ENCODE data around the gene POU3F4. TPM values are rescaled to one million over a fixed set of nuclear protein-coding genes. Genes with fewer than 3 reads are reported as not detected.

Gene POU3F4
- total RNA-seq (2011; cell fraction: chromatin; rRNA removed; ENCODE audit: low replicate concordance): not detected in 2 replicates
- total RNA-seq (2011; cell fraction: nucleolus; rRNA removed): not detected in 2 replicates
- not detected in 2 replicates for total RNA-seq (2011; cell fraction: nucleoplasm; rRNA removed)
- not detected in 2 replicates for total RNA-seq (2014; rRNA removed)
- not detected in 2 replicates for total RNA-seq (2014; rRNA removed; fragmentation: Illumina TruSeq; extraction: Trizol)
- not detected in 2 replicates for total RNA-seq (2015; rRNA removed; fragmentation: Illumina TruSeq; extraction: Trizol)
- not detected in 2 replicates for total RNA-seq (2021)
- not detected in 2 replicates for polyA plus RNA-seq (2011; rRNA removed)
- polyA plus RNA-seq (2011; cell fraction: cytosol; rRNA removed): not detected in 2 replicates
- polyA plus RNA-seq (2011; cell fraction: nucleus; rRNA removed): not detected in 2 replicates
- polyA plus RNA-seq (2012): not detected in 2 replicates
- not detected in 2 replicates for polyA plus RNA-seq (2014; fragmentation: Illumina TruSeq; extraction: Trizol)
- polyA plus RNA-seq (2014; fragmentation: Nextera tagmentation; extraction: Ambion mirVana): not detected
- polyA plus RNA-seq (2014; rRNA removed): not detected in 2 replicates
- polyA minus RNA-seq (2011; rRNA and poly(A)+ RNA removed): not detected in 2 replicates
- polyA minus RNA-seq (2011; cell fraction: cytosol; rRNA and poly(A)+ RNA removed): not detected in 2 replicates
- polyA minus RNA-seq (2011; cell fraction: nucleus; rRNA and poly(A)+ RNA removed): not detected in 2 replicates
- not detected for Bru-seq, nascent RNA
- BruChase-seq, experiment 1, labeled RNA remaining after a 2-hour chase: not detected
- BruChase-seq, experiment 2, labeled RNA remaining after a 6-hour chase: not detected
- long read RNA-seq, experiment 1: 0 reads
- long read RNA-seq, experiment 2: 0 reads
- long read RNA-seq, experiment 3: 0 reads

DNA sequence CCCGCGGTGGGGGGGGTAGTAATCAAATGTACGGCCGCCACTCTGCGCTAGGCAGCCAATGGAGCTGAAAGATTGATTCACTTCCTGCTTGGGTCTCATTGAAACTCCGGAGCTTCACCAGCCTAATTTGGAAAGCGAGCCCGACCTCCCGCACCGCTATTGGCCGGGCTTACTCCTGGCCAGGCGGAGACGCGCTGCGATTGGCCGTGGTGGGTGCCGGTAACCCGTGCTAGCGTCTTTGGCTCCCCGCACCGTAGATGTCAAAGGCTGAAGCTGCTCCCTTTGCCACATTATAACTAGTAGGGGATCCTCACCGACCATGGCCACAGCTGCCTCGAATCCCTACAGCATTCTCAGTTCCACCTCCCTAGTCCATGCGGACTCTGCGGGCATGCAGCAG lies at the start of gene POU3F4:
POU3F4 (plus strand) TSS at position 285 of the 400 bp plus-strand sequence; CDS start at position 320, 35 bp downstream.
- Histone ChIP-seq H3K36me3 (ENCODE audit: control insufficient read depth, insufficient read depth, low read length) (no peaks in the 10 kb centered on the region), H3K9me1 (ENCODE audit: control insufficient read depth, insufficient read depth, low read length) (no peaks in the 10 kb centered on the region), H3K27me3 (ENCODE audit: control insufficient read depth in 2 of 2, insufficient read depth in 2 of 2, low read length in 2 of 2) (no peaks in the 10 kb centered on the region), H3K9me3 (replicated peaks; ENCODE audit: control insufficient read depth, insufficient read depth, low read depth, low read length) (no peaks in the 10 kb centered on the region), H3K9ac (ENCODE audit: insufficient read depth in 1 of 2, low read depth in 2 of 2, low read length in 2 of 2) (no peak within 1 kb of the TSS), H3K4me1 (replicated peaks in 1 of 2; ENCODE audit: control insufficient read depth in 2 of 2, insufficient read depth in 2 of 2, low read length in 2 of 2) (no peaks in the 10 kb centered on the region), H3K4me2 (ENCODE audit: insufficient read depth, low read length) (no peak within 1 kb of the TSS), H3K27ac (ENCODE audit: extremely low read depth, low read depth, low read length) (no peak within 1 kb of the TSS), H2AFZ (ENCODE audit: low read depth, low read length) (no peak within 1 kb of the TSS), H4K20me1 (replicated peaks; ENCODE audit: control insufficient read depth, insufficient read depth, low read length) (no peaks in the 10 kb centered on the region), H3K79me2 (ENCODE audit: control insufficient read depth, insufficient read depth, low read length) (no peaks in the 10 kb centered on the region), H3K4me3 (no peak within 1 kb of the TSS)
- intact Hi-C loops (cut with micrococcal nuclease) (no loop called here), in situ Hi-C loops (cut with MboI) (no loop called here)
- ATAC-seq: no peak
- ChIA-PET POLR2A (interaction anchor here (0.6 to 0.7 kb wide), 2 partner anchors 79 to 1353 kb away, joined by 3 read pairs; no protein-coding TSS in a partner anchor), CTCF (ENCODE audit: low intra/inter-chr PET ratio) (no interaction called here)
- BruUV-seq (replicated peaks): no TSS peak
- 9% methylated on average over 17 of the region's 25 CpGs for WGBS (ENCODE audit: insufficient coverage, low coverage, missing lambda C conversion rate)
- no peak for FAIRE-seq
- no peak for DNase-seq (ENCODE audit: extremely low read depth in 1 of 4, low spot score in 3 of 4)
- TF ChIP-seq KLF10 (CRISPR knock-in tag; IDR thresholded peaks at IDR 0.05) (no peak), ZNF668 (CRISPR knock-in tag; IDR thresholded peaks at IDR 0.05) (no peak), DMBX1 (CRISPR knock-in tag; IDR thresholded peaks at IDR 0.05; ENCODE audit: borderline replicate concordance) (no peak), SIN3A (IDR thresholded peaks at IDR 0.05; ENCODE audit: borderline replicate concordance in 2 of 2, control insufficient read depth in 1 of 2, low read depth in 2 of 2, low read length in 2 of 2) (no peak), RBM14 (IDR thresholded peaks at IDR 0.05; ENCODE audit: borderline replicate concordance, insufficient read depth, low read depth, low read length) (no peak), RFX1 (IDR thresholded peaks at IDR 0.05) (no peak), CTBP1 (IDR thresholded peaks at IDR 0.05; ENCODE audit: borderline replicate concordance) (no peak), TGIF2 (CRISPR knock-in tag; IDR thresholded peaks at IDR 0.05) (no peak), CHD4 (IDR thresholded peaks at IDR 0.05; ENCODE audit: insufficient read depth, insufficient replicate concordance, low read depth, low read length, poor library complexity, severe bottlenecking) (no peak), NCOA2 (IDR thresholded peaks at IDR 0.05; ENCODE audit: partially characterized antibody in 2 of 2) (no peak)
- TF ChIP-seq, protein P1, sequence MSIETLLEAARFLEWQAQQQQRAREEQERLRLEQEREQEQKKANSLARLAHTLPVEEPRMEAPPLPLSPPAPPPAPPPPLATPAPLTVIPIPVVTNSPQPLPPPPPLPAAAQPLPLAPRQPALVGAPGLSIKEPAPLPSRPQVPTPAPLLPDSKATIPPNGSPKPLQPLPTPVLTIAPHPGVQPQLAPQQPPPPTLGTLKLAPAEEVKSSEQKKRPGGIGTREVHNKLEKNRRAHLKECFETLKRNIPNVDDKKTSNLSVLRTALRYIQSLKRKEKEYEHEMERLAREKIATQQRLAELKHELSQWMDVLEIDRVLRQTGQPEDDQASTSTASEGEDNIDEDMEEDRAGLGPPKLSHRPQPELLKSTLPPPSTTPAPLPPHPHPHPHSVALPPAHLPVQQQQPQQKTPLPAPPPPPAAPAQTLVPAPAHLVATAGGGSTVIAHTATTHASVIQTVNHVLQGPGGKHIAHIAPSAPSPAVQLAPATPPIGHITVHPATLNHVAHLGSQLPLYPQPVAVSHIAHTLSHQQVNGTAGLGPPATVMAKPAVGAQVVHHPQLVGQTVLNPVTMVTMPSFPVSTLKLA (conservative IDR thresholded peaks at IDR 0.05): no peak
- TF ChIP-seq, protein P2, sequence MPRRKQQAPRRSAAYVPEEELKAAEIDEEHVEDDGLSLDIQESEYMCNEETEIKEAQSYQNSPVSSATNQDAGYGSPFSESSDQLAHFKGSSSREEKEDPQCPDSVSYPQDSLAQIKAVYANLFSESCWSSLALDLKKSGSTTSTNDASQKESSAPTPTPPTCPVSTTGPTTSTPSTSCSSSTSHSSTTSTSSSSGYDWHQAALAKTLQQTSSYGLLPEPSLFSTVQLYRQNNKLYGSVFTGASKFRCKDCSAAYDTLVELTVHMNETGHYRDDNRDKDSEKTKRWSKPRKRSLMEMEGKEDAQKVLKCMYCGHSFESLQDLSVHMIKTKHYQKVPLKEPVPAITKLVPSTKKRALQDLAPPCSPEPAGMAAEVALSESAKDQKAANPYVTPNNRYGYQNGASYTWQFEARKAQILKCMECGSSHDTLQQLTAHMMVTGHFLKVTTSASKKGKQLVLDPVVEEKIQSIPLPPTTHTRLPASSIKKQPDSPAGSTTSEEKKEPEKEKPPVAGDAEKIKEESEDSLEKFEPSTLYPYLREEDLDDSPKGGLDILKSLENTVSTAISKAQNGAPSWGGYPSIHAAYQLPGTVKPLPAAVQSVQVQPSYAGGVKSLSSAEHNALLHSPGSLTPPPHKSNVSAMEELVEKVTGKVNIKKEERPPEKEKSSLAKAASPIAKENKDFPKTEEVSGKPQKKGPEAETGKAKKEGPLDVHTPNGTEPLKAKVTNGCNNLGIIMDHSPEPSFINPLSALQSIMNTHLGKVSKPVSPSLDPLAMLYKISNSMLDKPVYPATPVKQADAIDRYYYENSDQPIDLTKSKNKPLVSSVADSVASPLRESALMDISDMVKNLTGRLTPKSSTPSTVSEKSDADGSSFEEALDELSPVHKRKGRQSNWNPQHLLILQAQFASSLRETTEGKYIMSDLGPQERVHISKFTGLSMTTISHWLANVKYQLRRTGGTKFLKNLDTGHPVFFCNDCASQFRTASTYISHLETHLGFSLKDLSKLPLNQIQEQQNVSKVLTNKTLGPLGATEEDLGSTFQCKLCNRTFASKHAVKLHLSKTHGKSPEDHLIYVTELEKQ (CRISPR knock-in tag; IDR thresholded peaks at IDR 0.05): no peak
